Naive thymus-derived CD4-positive, alpha-beta T cell (primary cell): ENCODE results near the gene TMEM18. TPM values are rescaled to one million over a fixed set of nuclear protein-coding genes. Genes with fewer than 3 reads are reported as not detected.
A peak's percentile ranks its signal among the peaks of the same experiment; 100 is the strongest.

Experiments
- ATAC-seq: fragments of 150-1000 bp; cut with Tn5 transposase; 2 replicates; pipeline ENCODE4 v1.10.0; 2021; ENCODE audit warnings: mild to moderate bottlenecking, moderate library complexity
- CTCF ChIA-PET: fragments of 350-600 bp; sonication (Branson Sonifier 250); formaldehyde crosslinking; loops from one replicate; lab custom pipeline; 2021; ENCODE audit warnings: antibody characterized with exemption; lab: Charles Lee
- POLR2A ChIA-PET: fragments of 350-600 bp; sonication (Branson Sonifier 250); formaldehyde crosslinking; loops from one replicate; lab custom pipeline; 2021; ENCODE audit warnings: antibody characterized with exemption, inconsistent platforms; lab: Charles Lee
- DNase-seq, 9 donors: peaks; one replicate each; pipeline versions ENCODE4 v3.0.0 to v3.0.0-alpha.2; 2020 to 2022; ENCODE audit warnings: mixed read lengths in 1 of 9
- H3K27ac ChIP-seq: one replicate; pipeline ENCODE4 v1.7.0; 2013; ENCODE audit warnings: mild to moderate bottlenecking, low read depth, low read length, moderate library complexity
- H3K27me3 ChIP-seq, 2 donors: one replicate each; pipeline ENCODE4 v1.7.0; 2013; ENCODE audit warnings: low read length in 2 of 2, mild to moderate bottlenecking in 2 of 2, moderate library complexity in 2 of 2; ENCODE audit not compliant: control insufficient read depth in 2 of 2, insufficient read depth in 2 of 2
- H3K36me3 ChIP-seq, 3 experiments: 1 replicate in 2 of 3; 2 replicates in 1 of 3; pipeline ENCODE4 v1.7.0; 2013; ENCODE audit warnings: low read length in 3 of 3, mild to moderate bottlenecking in 3 of 3, moderate library complexity in 1 of 3; ENCODE audit not compliant: insufficient read depth in 3 of 3, control insufficient read depth in 2 of 3
- H3K4me1 ChIP-seq, 2 donors: one replicate each; pipeline ENCODE4 v1.7.0; 2013; ENCODE audit warnings: low read length in 2 of 2, mild to moderate bottlenecking in 2 of 2, moderate library complexity in 1 of 2; ENCODE audit not compliant: control insufficient read depth in 2 of 2, insufficient read depth in 2 of 2
- H3K4me3 ChIP-seq: 2 replicates; pipeline ENCODE4 v1.7.0; 2013; ENCODE audit warnings: mild to moderate bottlenecking, low read length
- H3K9me3 ChIP-seq, 3 experiments: 1 replicate in 2 of 3; 2 replicates in 1 of 3; pipeline ENCODE4 v1.7.0; 2013; ENCODE audit warnings: low read length in 3 of 3; ENCODE audit not compliant: control insufficient read depth in 2 of 3
- H3K27ac Mint-ChIP-seq, 9 donors: one replicate each; pipeline ENCODE4 v1.8.0; 2020 to 2022; ENCODE audit warnings: mixed read lengths in 9 of 9, mild to moderate bottlenecking in 8 of 9, moderate library complexity in 5 of 9, inconsistent platforms in 2 of 9
- H3K27me3 Mint-ChIP-seq, 5 donors: one replicate each; pipeline ENCODE4 v1.8.0; 2021 to 2022; ENCODE audit warnings: mixed read lengths in 5 of 5, mild to moderate bottlenecking in 1 of 5
- H3K36me3 Mint-ChIP-seq, 5 donors: one replicate each; pipeline ENCODE4 v1.8.0; 2020 to 2022; ENCODE audit warnings: mixed read lengths in 5 of 5, mild to moderate bottlenecking in 3 of 5, inconsistent platforms in 1 of 5
- H3K4me1 Mint-ChIP-seq, 7 donors: one replicate each; pipeline ENCODE4 v1.8.0; 2020 to 2022; ENCODE audit warnings: mixed read lengths in 7 of 7, mild to moderate bottlenecking in 3 of 7, inconsistent platforms in 1 of 7
- H3K4me3 Mint-ChIP-seq, 10 donors: one replicate each; pipeline ENCODE4 v1.8.0; 2020 to 2022; ENCODE audit warnings: mild to moderate bottlenecking in 10 of 10, mixed read lengths in 10 of 10, moderate library complexity in 6 of 10, inconsistent platforms in 2 of 10
- H3K9me3 Mint-ChIP-seq, 11 donors: one replicate each; pipeline ENCODE4 v1.8.0; 2020 to 2022; ENCODE audit warnings: mixed read lengths in 11 of 11, mild to moderate bottlenecking in 4 of 11, inconsistent platforms in 1 of 11, moderate library complexity in 1 of 11
- intact Hi-C, 2 donors: fragments of 100-400 bp; cut with micrococcal nuclease; formaldehyde crosslinking; loops; one replicate each; pipeline ENCODE4 v1.15.1; 2023
- polyA plus RNA-seq, 2 donors: library from polyadenylated mRNA; unstranded; fragments of 300-500 nt; fragmentation: Illumina TruSeq; gene quantifications; one replicate each; pipeline ENCODE4 v1.2.3, GENCODE V29; 2021
- total RNA-seq, 6 experiments: library from RNA in 5 of 6; stranded (reverse) in 5 of 6; gene quantifications; 1 replicate in 5 of 6; 2 replicates in 1 of 6; pipeline ENCODE4 v1.2.3 and lab custom pipeline; 2021 to 2026

The TMEM18 gene
- total and polyA plus RNA-seq, 7 experiments from 2014 or later: 23.3 to 39.8 (median 29.4) TPM

- Histone ChIP-seq H3K27me3 (no peaks in the 10 kb centered on the region), H3K4me3 (no peak overlapping the region), H3K9me3 (no peaks in the 10 kb centered on the region), H3K27ac (no peak overlapping the region), H3K4me1 (no peaks in the 10 kb centered on the region), H3K36me3 (no peaks in the 10 kb centered on the region)
- H3K9me3 Mint-ChIP-seq: no peaks in the 10 kb centered on the region
- peaks cover 7 to 16% (median 11%) of the 10 kb centered on the region in 5 donors for H3K27me3 Mint-ChIP-seq
- intact Hi-C loops: no loop called here
- DNase-seq (no peak), ATAC-seq (no peak)
- no peak overlapping the region for H3K4me3 Mint-ChIP-seq
- H3K27ac Mint-ChIP-seq: no peak overlapping the region
- CTCF ChIA-PET: interaction anchor here (0.7 kb wide), 1 partner anchor 70 kb away, joined by 3 read pairs; no protein-coding TSS in a partner anchor
- peaks cover 0 to 3% (median 0%) of the 10 kb centered on the region in 5 donors for H3K36me3 Mint-ChIP-seq
- POLR2A ChIA-PET: no interaction called here
- peaks cover 0 to under 1% (median 0%) of the 10 kb centered on the region in 7 donors for H3K4me1 Mint-ChIP-seq
Measured at GRCh38 chr2:641872-642815, 35.1 kb downstream of the TMEM18 start.

- intact Hi-C loops: no loop called here
- Mint-ChIP-seq H3K9me3 (no peaks in the 10 kb centered on the region), H3K27me3 (peaks cover 4 to 14% (median 7%) of the 10 kb centered on the region in 5 donors), H3K4me3 (no peak overlapping the region), H3K27ac (no peak overlapping the region), H3K4me1 (peaks cover 0 to 5% (median 0%) of the 10 kb centered on the region in 7 donors), H3K36me3 (peaks cover 0 to 3% (median 0%) of the 10 kb centered on the region in 5 donors)
- POLR2A ChIA-PET: no interaction called here
- H3K4me3 ChIP-seq: no peak overlapping the region
- no peaks in the 10 kb centered on the region for H3K9me3 ChIP-seq
- DNase-seq (no peak), ATAC-seq (no peak)
- H3K27ac ChIP-seq: no peak overlapping the region
- no peaks in the 10 kb centered on the region for H3K4me1 ChIP-seq
- no peaks in the 10 kb centered on the region for H3K36me3 ChIP-seq
- CTCF ChIA-PET: no interaction called here
- H3K27me3 ChIP-seq: no peaks in the 10 kb centered on the region
Measured at GRCh38 chr2:641164-641871, 35.9 kb downstream of the TMEM18 start.

GRCh38 chr2:639703-640102, 37.5 kb downstream of the TMEM18 start:
- Mint-ChIP-seq H3K9me3 (no peaks in the 10 kb centered on the region), H3K4me1 (peaks cover 0 to 5% (median 0%) of the 10 kb centered on the region in 7 donors), H3K27me3 (peaks cover 4 to 9% (median 6%) of the 10 kb centered on the region in 5 donors), H3K27ac (no peak overlapping the region), H3K4me3 (no peak overlapping the region), H3K36me3 (peaks cover 0 to 3% (median 0%) of the 10 kb centered on the region in 5 donors)
- no peak for DNase-seq
- Histone ChIP-seq H3K36me3 (no peaks in the 10 kb centered on the region), H3K4me3 (no peak overlapping the region), H3K27me3 (no peaks in the 10 kb centered on the region), H3K4me1 (no peaks in the 10 kb centered on the region), H3K27ac (no peak overlapping the region), H3K9me3 (no peaks in the 10 kb centered on the region)
- no peak for ATAC-seq
- intact Hi-C loops: loop anchor here (2.0 to 5.0 kb wide), 3 partner anchors 347 to 467 kb away; partner anchors contain the start of genes ACP1 (in 1 of the 2) and SH3YL1 (in 1 of the 2)
- POLR2A ChIA-PET: no interaction called here
- CTCF ChIA-PET: no interaction called here

GRCh38 chr2:637804-638203, 39.4 kb downstream of the TMEM18 start:
- Mint-ChIP-seq H3K9me3 (peaks cover 0 to 2% (median 0%) of the 10 kb centered on the region in 11 donors), H3K27me3 (peaks cover 0 to 5% (median 0%) of the 10 kb centered on the region in 5 donors), H3K36me3 (no peaks in the 10 kb centered on the region), H3K27ac (no peak overlapping the region), H3K4me1 (peaks cover 0 to 5% (median 0%) of the 10 kb centered on the region in 7 donors), H3K4me3 (peak overlapping the region in 1 of 10 donors; percentile 7)
- CTCF ChIA-PET: interaction anchor here (0.6 to 1.6 kb wide), 7 partner anchors 29 to 466 kb away, joined by 3 to 5 read pairs (median 3); no protein-coding TSS in a partner anchor
- H3K4me1 ChIP-seq: no peaks in the 10 kb centered on the region
- DNase-seq: no peak
- H3K27ac ChIP-seq: no peak overlapping the region
- no peaks in the 10 kb centered on the region for H3K36me3 ChIP-seq
- H3K9me3 ChIP-seq: no peaks in the 10 kb centered on the region
- POLR2A ChIA-PET: no interaction called here
- no peaks in the 10 kb centered on the region for H3K27me3 ChIP-seq
- ATAC-seq: no peak
- intact Hi-C loops: loop anchor here (1.0 to 5.0 kb wide), 10 partner anchors 25 to 912 kb away; partner anchors contain the start of genes ACP1 (in 1 of the 2) and SH3YL1 (in 1 of the 2)
- H3K4me3 ChIP-seq: no peak overlapping the region

- H3K4me3 Mint-ChIP-seq: peak overlapping the region in 7 of 10 donors; percentile 78 to 90 (median 85)
- peak overlapping the region in 2 of 9 donors; percentile 41 to 86 for H3K27ac Mint-ChIP-seq
- peaks cover 0 to 7% (median 0%) of the 10 kb centered on the region in 5 donors for H3K27me3 Mint-ChIP-seq
- DNase-seq (no peak), ATAC-seq (no peak)
- Histone ChIP-seq H3K9me3 (no peaks in the 10 kb centered on the region), H3K4me1 (no peaks in the 10 kb centered on the region), H3K27ac (no peak overlapping the region), H3K27me3 (no peaks in the 10 kb centered on the region), H3K4me3 (no peak overlapping the region), H3K36me3 (no peaks in the 10 kb centered on the region)
- H3K36me3 Mint-ChIP-seq: no peaks in the 10 kb centered on the region
- ChIA-PET POLR2A (no interaction called here), CTCF (interaction anchor here (0.6 to 1.6 kb wide), 6 partner anchors 29 to 619 kb away, joined by 3 to 4 read pairs (median 3); no protein-coding TSS in a partner anchor)
- peaks cover 0 to 2% (median 0%) of the 10 kb centered on the region in 11 donors for H3K9me3 Mint-ChIP-seq
- intact Hi-C loops: loop anchor here (1.0 to 5.0 kb wide), 9 partner anchors 25 to 913 kb away; partner anchors contain the start of genes ACP1 (in 1 of the 2) and SH3YL1 (in 1 of the 2)
- H3K4me1 Mint-ChIP-seq: peaks cover 0 to 5% (median 0%) of the 10 kb centered on the region in 7 donors
Measured at GRCh38 chr2:637406-637776, 39.8 kb downstream of the TMEM18 start.
